B cell (primary cell): ENCODE measurements around the gene MFSD11. TPM values are rescaled to one million over a fixed set of nuclear protein-coding genes. Genes with fewer than 3 reads are reported as not detected.

ENCODE experiments used
- ATAC-seq: fragments of 200-7000 bp; cut with Tn5 transposase; one replicate; pipeline ENCODE4 v1.10.0; 2021; ENCODE audit warnings: low read depth, mild to moderate bottlenecking, moderate number of reproducible peaks, moderate library complexity
- CTCF ChIA-PET: fragments of 350-600 bp; sonication (Branson Sonifier 250); formaldehyde crosslinking; loops from one replicate; lab custom pipeline; 2021; ENCODE audit warnings: antibody characterized with exemption, inconsistent platforms; lab: Charles Lee
- POLR2A ChIA-PET: fragments of 350-600 bp; sonication (Branson Sonifier 250); formaldehyde crosslinking; loops from one replicate; lab custom pipeline; 2021; ENCODE audit warnings: antibody characterized with exemption; lab: Charles Lee
- DNase-seq: peaks from one replicate; pipeline ENCODE4 v3.0.0; 2013
- H2AFZ ChIP-seq: 2 replicates; pipeline ENCODE4 v1.6.1; 2012; ENCODE audit warnings: mild to moderate bottlenecking, low read depth, low read length; ENCODE audit not compliant: insufficient read depth, poor library complexity, severe bottlenecking
- H3K27ac ChIP-seq, 2 donors: 1 replicate in 1 of 2; 2 replicates in 1 of 2; pipeline ENCODE4 v1.5.1; 2012 to 2013; ENCODE audit warnings: low read length in 2 of 2, mild to moderate bottlenecking in 2 of 2, moderate library complexity in 1 of 2
- H3K27me3 ChIP-seq, 4 experiments: fragments of 200-600 bp in 1 of 4; sonication (generic) in 1 of 4; replicated peaks in 1 of 4; 1 replicate in 2 of 4; 2 replicates in 2 of 4; pipeline versions ENCODE4 v1.6.1 to v1.7.0; 2013 to 2016; ENCODE audit warnings: low read length in 3 of 4, mild to moderate bottlenecking in 2 of 4, mixed read lengths in 1 of 4, moderate library complexity in 1 of 4; ENCODE audit not compliant: insufficient read depth in 4 of 4, control insufficient read depth in 3 of 4; ENCODE audit errors: control extremely low read depth in 1 of 4
- H3K36me3 ChIP-seq, 2 experiments: replicated peaks in 1 of 2; 1 replicate in 1 of 2; 2 replicates in 1 of 2; pipeline versions ENCODE4 v1.6.1 to v1.7.1; 2013; ENCODE audit warnings: low read length in 1 of 2; ENCODE audit not compliant: insufficient read depth in 2 of 2, control insufficient read depth in 1 of 2; ENCODE audit errors: control extremely low read depth in 1 of 2, extremely low read depth in 1 of 2
- H3K4me1 ChIP-seq, 2 donors: fragments of 200-600 bp in 1 of 2; sonication (generic) in 1 of 2; 1 replicate in 1 of 2; 2 replicates in 1 of 2; pipeline versions ENCODE4 v1.5.1 to v1.6.1; 2013 to 2017; ENCODE audit warnings: low read length in 2 of 2; ENCODE audit not compliant: control insufficient read depth in 2 of 2, insufficient read depth in 2 of 2
- H3K4me2 ChIP-seq: replicated peaks from 2 replicates; pipeline ENCODE3; 2012; ENCODE audit warnings: mild to moderate bottlenecking, low read depth, low read length; ENCODE audit not compliant: poor library complexity, severe bottlenecking
- H3K4me3 ChIP-seq, 5 experiments: fragments of 200-600 bp in 1 of 5; sonication (generic) in 1 of 5; 1 replicate in 3 of 5; 2 replicates in 2 of 5; pipeline versions ENCODE4 v1.5.1 to v1.7.0; 2011 to 2016; ENCODE audit warnings: low read length in 4 of 5, mild to moderate bottlenecking in 4 of 5, low read depth in 2 of 5, control low read depth in 1 of 5, moderate library complexity in 1 of 5; ENCODE audit not compliant: insufficient read depth in 1 of 5; ENCODE audit errors: control extremely low read depth in 1 of 5, extremely low read depth in 1 of 5
- H3K79me2 ChIP-seq: fragments of 200-600 bp; sonication (generic); one replicate; pipeline ENCODE4 v1.6.0; 2016; ENCODE audit warnings: low read length; ENCODE audit not compliant: control insufficient read depth, insufficient read depth
- H3K9ac ChIP-seq: fragments of 200-600 bp; sonication (generic); 2 replicates; pipeline ENCODE4 v1.6.1; 2017; ENCODE audit warnings: mild to moderate bottlenecking, low read length, moderate library complexity
- H3K9me3 ChIP-seq, 3 donors: one replicate each; pipeline versions ENCODE4 v1.6.1 to v1.7.1; 2013; ENCODE audit warnings: low read length in 2 of 3; ENCODE audit not compliant: control insufficient read depth in 2 of 3, insufficient read depth in 1 of 3; ENCODE audit errors: control extremely low read depth in 1 of 3
- H4K20me1 ChIP-seq: 2 replicates; pipeline ENCODE4 v1.6.0; 2012; ENCODE audit warnings: mild to moderate bottlenecking, low read length; ENCODE audit not compliant: insufficient read depth, control insufficient read depth, poor library complexity, severe bottlenecking
- H3K27ac Mint-ChIP-seq: one replicate; pipeline ENCODE4 v1.8.0; 2021; ENCODE audit warnings: mixed read lengths
- H3K27me3 Mint-ChIP-seq: one replicate; pipeline ENCODE4 v1.8.0; 2021; ENCODE audit warnings: mixed read lengths
- H3K4me1 Mint-ChIP-seq: one replicate; pipeline ENCODE4 v1.8.0; 2021; ENCODE audit warnings: mixed read lengths
- H3K4me3 Mint-ChIP-seq: one replicate; pipeline ENCODE4 v1.8.0; 2021; ENCODE audit warnings: mixed read lengths
- H3K9me3 Mint-ChIP-seq: one replicate; pipeline ENCODE4 v1.8.0; 2022; ENCODE audit warnings: mixed read lengths; ENCODE audit not compliant: insufficient read depth
- EZH2 ChIP-seq: IDR thresholded peaks from 2 replicates; pipeline ENCODE4 v1.6.1; 2012; ENCODE audit warnings: borderline replicate concordance, low read depth, mild to moderate bottlenecking, moderate library complexity, low read length; ENCODE audit not compliant: insufficient read depth, poor library complexity, severe bottlenecking
- WGBS: methylation state at CpG from one replicate; pipeline ENCODE4 v1.1.5; 2013; ENCODE audit warnings: missing lambda C conversion rate; ENCODE audit not compliant: insufficient coverage; 5-methylcytosine and 5-hydroxymethylcytosine counted together
- intact Hi-C: fragments of 100-400 bp; cut with micrococcal nuclease; formaldehyde crosslinking; loops from one replicate; pipeline ENCODE4 v1.10.0; 2022
- polyA minus RNA-seq: library from RNA; depleted of rRNA, polyadenylated mRNA; stranded (reverse); fragments of >200 nt; gene quantifications from 2 replicates; pipeline ENCODE4 v1.2.3, GENCODE V29; 2012
- polyA plus RNA-seq: library from polyadenylated mRNA; depleted of rRNA; stranded (reverse); fragments of >200 nt; gene quantifications from 2 replicates; pipeline ENCODE4 v1.2.3, GENCODE V29; 2012
- total RNA-seq, 2 donors: library from RNA; stranded (reverse); fragments of 120-200 nt in 1 of 2; gene quantifications; 1 replicate in 1 of 2; 2 replicates in 1 of 2; pipeline versions ENCODE4 v1.2.3 to v1.2.4, GENCODE V29; 2013 to 2022
- TF ChIP-seq, protein P1 (sequence below): fragments of 200-600 bp; IDR thresholded peaks from one replicate; pipeline ENCODE4 v1.8.0; 2022; ENCODE audit warnings: antibody characterized with exemption, mild to moderate bottlenecking

Gene MFSD11
- 34.8 and 36.4 TPM in 2 replicates for total RNA-seq
- total RNA-seq (2013), result 25.0 TPM
- polyA plus RNA-seq, result 23.9 and 24.5 TPM in 2 replicates
- 22.9 and 27.7 TPM in 2 replicates for polyA minus RNA-seq

DNA sequence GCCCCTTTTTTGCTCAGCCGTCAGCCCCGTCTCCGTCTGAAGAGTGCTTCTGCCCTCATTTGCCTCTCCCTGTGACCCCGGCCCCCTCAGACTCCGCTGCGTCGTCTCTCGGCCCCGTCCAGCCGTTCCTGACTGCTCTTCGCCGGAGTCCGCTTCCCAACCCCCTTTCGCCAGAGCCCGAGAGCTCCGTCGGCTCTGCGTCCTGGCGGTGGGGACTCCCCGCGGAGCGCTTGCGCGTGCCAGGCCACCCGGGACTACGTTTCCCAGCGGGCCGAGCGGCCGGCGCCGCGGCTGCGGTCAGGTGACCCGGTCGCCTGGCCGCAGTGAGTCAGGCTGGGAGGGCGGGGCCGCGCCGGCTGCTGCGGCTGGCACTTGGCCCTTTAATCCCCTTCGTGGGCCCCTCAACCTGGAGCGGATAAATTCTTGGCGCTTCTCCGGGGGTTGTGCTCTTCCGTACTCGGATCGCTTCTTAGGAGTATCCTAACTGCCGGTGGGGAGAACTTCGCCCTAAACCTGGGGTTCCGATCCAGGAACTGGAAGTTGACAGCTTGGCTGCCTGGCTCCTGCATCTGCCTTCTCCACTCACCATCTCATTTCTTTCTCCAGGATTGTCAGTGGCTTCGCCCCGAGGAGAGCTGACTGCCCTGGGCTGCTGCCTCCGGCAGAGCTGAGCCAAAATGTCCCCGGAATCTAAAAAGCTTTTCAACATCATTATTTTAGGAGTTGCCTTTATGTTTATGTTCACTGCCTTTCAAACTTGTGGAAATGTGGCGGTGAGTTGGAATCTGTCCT, at the start of gene MFSD11:
Gene MFSD11 (plus strand): TSS at position 444 of the 792 bp plus-strand sequence. CDS start 234 bp downstream, at position 678.
- DNase-seq, result peak; percentile 97
- no peaks in the 10 kb centered on the region for H3K27me3 Mint-ChIP-seq
- intact Hi-C loops, result loop anchor here (1.0 to 5.0 kb wide), 5 partner anchors 12 to 1221 kb away; partner anchors contain the start of genes CASKIN2, JMJD6, METTL23 and SEC14L1
- H3K9me3 ChIP-seq, result no peaks in the 10 kb centered on the region
- ATAC-seq, result peak; percentile 57
- peak within 1 kb of the TSS; percentile 84 for H2AFZ ChIP-seq
- no peaks in the 10 kb centered on the region for H3K9me3 Mint-ChIP-seq
- peaks cover 35 to 36% of the 10 kb centered on the region in 2 donors for H3K4me1 ChIP-seq
- CTCF ChIA-PET, result interaction anchor here (0.8 to 4.3 kb wide), 2 partner anchors 11 to 328 kb away, joined by 4 to 29 read pairs; partner anchors contain the start of genes JMJD6 and METTL23
- peak within 1 kb of the TSS; percentile 97 for H3K4me3 Mint-ChIP-seq
- H4K20me1 ChIP-seq, result peaks cover 9% of the 10 kb centered on the region
- H3K79me2 ChIP-seq, result peaks cover 69% of the 10 kb centered on the region
- WGBS, result under 1% methylated on average over 52 of the region's 57 CpGs
- POLR2A ChIA-PET, result interaction anchor here (0.6 to 5.6 kb wide), 7 partner anchors 11 to 1220 kb away, joined by 3 to 75 read pairs (median 6); partner anchors contain the start of genes JMJD6 and METTL23
- peaks cover 0 to 37% of the 10 kb centered on the region in 2 experiments for H3K36me3 ChIP-seq
- peak within 1 kb of the TSS; percentile 99 for H3K27ac Mint-ChIP-seq
- H3K27ac ChIP-seq, result peak within 1 kb of the TSS; percentile 95 to 97
- H3K4me1 Mint-ChIP-seq, result peaks cover 48% of the 10 kb centered on the region
- H3K27me3 ChIP-seq, result no peaks in the 10 kb centered on the region
- H3K4me2 ChIP-seq, result peak within 1 kb of the TSS; percentile 92
- peak within 1 kb of the TSS; percentile 87 for H3K9ac ChIP-seq
- TF ChIP-seq, protein P1, sequence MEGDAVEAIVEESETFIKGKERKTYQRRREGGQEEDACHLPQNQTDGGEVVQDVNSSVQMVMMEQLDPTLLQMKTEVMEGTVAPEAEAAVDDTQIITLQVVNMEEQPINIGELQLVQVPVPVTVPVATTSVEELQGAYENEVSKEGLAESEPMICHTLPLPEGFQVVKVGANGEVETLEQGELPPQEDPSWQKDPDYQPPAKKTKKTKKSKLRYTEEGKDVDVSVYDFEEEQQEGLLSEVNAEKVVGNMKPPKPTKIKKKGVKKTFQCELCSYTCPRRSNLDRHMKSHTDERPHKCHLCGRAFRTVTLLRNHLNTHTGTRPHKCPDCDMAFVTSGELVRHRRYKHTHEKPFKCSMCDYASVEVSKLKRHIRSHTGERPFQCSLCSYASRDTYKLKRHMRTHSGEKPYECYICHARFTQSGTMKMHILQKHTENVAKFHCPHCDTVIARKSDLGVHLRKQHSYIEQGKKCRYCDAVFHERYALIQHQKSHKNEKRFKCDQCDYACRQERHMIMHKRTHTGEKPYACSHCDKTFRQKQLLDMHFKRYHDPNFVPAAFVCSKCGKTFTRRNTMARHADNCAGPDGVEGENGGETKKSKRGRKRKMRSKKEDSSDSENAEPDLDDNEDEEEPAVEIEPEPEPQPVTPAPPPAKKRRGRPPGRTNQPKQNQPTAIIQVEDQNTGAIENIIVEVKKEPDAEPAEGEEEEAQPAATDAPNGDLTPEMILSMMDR, result no peak
- no peak for TF ChIP-seq EZH2
- peak within 1 kb of the TSS; percentile 95 to 99 (median 97) for H3K4me3 ChIP-seq

GRCh38 chr17:76688165-76688622, 49.7 kb upstream of the MFSD11 start:
- Histone ChIP-seq H4K20me1 (no peaks in the 10 kb centered on the region), H3K79me2 (no peaks in the 10 kb centered on the region), H3K4me1 (no peaks in the 10 kb centered on the region), H3K9me3 (no peaks in the 10 kb centered on the region), H3K36me3 (no peaks in the 10 kb centered on the region), H3K27ac (no peak overlapping the region), H3K9ac (no peak overlapping the region), H3K27me3 (peaks cover 0 to 5% (median 0%) of the 10 kb centered on the region in 4 experiments), H3K4me3 (no peak overlapping the region), H2AFZ (no peak overlapping the region), H3K4me2 (no peak overlapping the region)
- peaks cover 4% of the 10 kb centered on the region for H3K27me3 Mint-ChIP-seq
- no peaks in the 10 kb centered on the region for H3K4me1 Mint-ChIP-seq
- WGBS, result 85% methylated on average over 11 of the region's 11 CpGs
- ATAC-seq (no peak), DNase-seq (no peak)
- no peaks in the 10 kb centered on the region for H3K9me3 Mint-ChIP-seq
- TF ChIP-seq EZH2, result no peak
- TF ChIP-seq, protein P1, result no peak
- POLR2A ChIA-PET, result no interaction called here
- no peak overlapping the region for H3K4me3 Mint-ChIP-seq
- H3K27ac Mint-ChIP-seq, result no peak overlapping the region
- CTCF ChIA-PET, result no interaction called here
- intact Hi-C loops, result no loop called here
